Mucosa of rectum (tissue), 2 donors: ENCODE measurements around the gene NSUN3.
A peak's percentile ranks its signal among the peaks of the same experiment; 100 is the strongest.
"Not testable (repeated sequence)": the region's sequence is repeated elsewhere in the genome, so short reads cannot be mapped to it uniquely, and the experiment has no call there.

Experiments
- H3K27ac ChIP-seq, 2 donors: one replicate each; pipeline ENCODE4 v1.7.0; 2013; ENCODE audit warnings: inconsistent platforms in 2 of 2, low read depth in 2 of 2, low read length in 2 of 2
- H3K27me3 ChIP-seq, 2 donors: one replicate each; pipeline ENCODE4 v1.7.0; 2013; ENCODE audit warnings: low read length in 2 of 2; ENCODE audit not compliant: control insufficient read depth in 2 of 2, insufficient read depth in 2 of 2
- H3K36me3 ChIP-seq, 2 donors: one replicate each; pipeline ENCODE4 v1.7.0; 2013; ENCODE audit warnings: low read length in 2 of 2; ENCODE audit not compliant: control insufficient read depth in 2 of 2, insufficient read depth in 2 of 2
- H3K4me1 ChIP-seq, 2 donors: one replicate each; pipeline ENCODE4 v1.7.0; 2013; ENCODE audit warnings: low read length in 2 of 2, mild to moderate bottlenecking in 1 of 2; ENCODE audit not compliant: control insufficient read depth in 2 of 2, insufficient read depth in 2 of 2
- H3K4me3 ChIP-seq, 2 donors: one replicate each; pipeline ENCODE4 v1.7.0; 2013; ENCODE audit warnings: low read length in 2 of 2
- H3K9ac ChIP-seq, 2 donors: one replicate each; pipeline ENCODE4 v1.7.0; 2013; ENCODE audit warnings: low read length in 2 of 2, low read depth in 1 of 2, mild to moderate bottlenecking in 1 of 2
- H3K9me3 ChIP-seq, 2 donors: one replicate each; pipeline ENCODE4 v1.7.0; 2013; ENCODE audit warnings: low read length in 2 of 2; ENCODE audit not compliant: control insufficient read depth in 2 of 2
- donor health status: healthy.
- donor health status: Normal muscosa, but diverticular disease.

NSUN3 gene

GRCh38 chr3:94044100-94044936 is 18.5 kb upstream of the NSUN3 start:
- not testable (repeated sequence) for H3K27me3 ChIP-seq, H3K4me1 ChIP-seq, H3K27ac ChIP-seq, H3K9ac ChIP-seq, H3K36me3 ChIP-seq, H3K4me3 ChIP-seq, H3K9me3 ChIP-seq

DNA sequence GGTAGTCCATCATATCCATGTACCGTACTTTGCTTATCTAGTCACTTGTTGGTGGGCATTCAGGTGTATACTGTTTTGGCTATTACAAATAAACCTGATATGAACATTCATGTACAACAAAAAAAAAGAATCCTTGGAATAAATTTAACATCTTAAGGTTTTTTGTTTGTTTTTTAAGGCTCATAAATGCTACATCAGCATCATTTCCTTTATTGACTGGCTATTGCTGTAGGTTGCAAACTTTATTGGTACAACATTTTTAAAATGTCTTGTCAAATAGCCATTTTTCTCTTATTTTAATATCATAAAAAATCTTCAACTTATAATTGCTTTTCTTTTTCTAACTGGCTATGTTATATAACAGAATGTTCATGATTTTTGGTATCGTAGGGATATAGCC is 16.3 kb upstream of the NSUN3 start:
- Histone ChIP-seq H3K9me3 (no peaks in the 10 kb centered on the region), H3K4me3 (no peak overlapping the region), H3K27ac (no peak overlapping the region), H3K27me3 (no peaks in the 10 kb centered on the region), H3K36me3 (no peaks in the 10 kb centered on the region), H3K4me1 (no peaks in the 10 kb centered on the region), H3K9ac (no peak overlapping the region)

DNA sequence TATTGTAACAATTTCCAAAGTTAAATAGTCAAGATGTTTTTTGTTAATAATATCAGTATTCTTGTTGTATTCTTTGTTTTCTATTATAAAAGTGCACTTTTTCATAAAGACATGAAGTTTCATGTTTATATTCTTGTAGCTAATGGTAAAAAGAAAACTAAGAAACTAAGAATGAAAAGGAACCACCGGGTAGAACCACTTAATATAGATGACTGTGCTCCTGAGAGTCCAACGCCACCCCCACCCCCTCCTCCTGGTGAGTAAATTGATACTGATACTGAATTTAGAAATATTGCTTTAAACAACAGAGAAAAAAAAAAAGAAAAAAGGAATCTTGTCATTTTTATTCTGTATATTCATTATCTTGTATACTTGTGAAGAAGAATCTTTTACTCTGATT is 13.6 kb upstream of the NSUN3 start:
- no peak overlapping the region for H3K27ac ChIP-seq
- H3K9ac ChIP-seq: no peak overlapping the region
- no peaks in the 10 kb centered on the region for H3K9me3 ChIP-seq
- H3K27me3 ChIP-seq: no peaks in the 10 kb centered on the region
- H3K4me3 ChIP-seq: no peak overlapping the region
- no peaks in the 10 kb centered on the region for H3K4me1 ChIP-seq
- H3K36me3 ChIP-seq: peaks cover 0 to 3% of the 10 kb centered on the region in 2 donors

GRCh38 chr3:94050546-94050945 is 12.3 kb upstream of the NSUN3 start:
- no peaks in the 10 kb centered on the region for H3K4me1 ChIP-seq
- peaks cover 0 to 3% of the 10 kb centered on the region in 2 donors for H3K36me3 ChIP-seq
- H3K9me3 ChIP-seq: no peaks in the 10 kb centered on the region
- no peak overlapping the region for H3K4me3 ChIP-seq
- H3K27ac ChIP-seq: no peak overlapping the region
- no peaks in the 10 kb centered on the region for H3K27me3 ChIP-seq
- H3K9ac ChIP-seq: no peak overlapping the region

GRCh38 chr3:94061297-94061696 is 1.6 kb upstream of the NSUN3 start:
- peaks cover 0 to 6% of the 10 kb centered on the region in 2 donors for H3K36me3 ChIP-seq
- H3K9me3 ChIP-seq: no peaks in the 10 kb centered on the region
- no peaks in the 10 kb centered on the region for H3K27me3 ChIP-seq
- peaks cover 11 to 21% of the 10 kb centered on the region in 2 donors for H3K4me1 ChIP-seq
- no peak overlapping the region for H3K27ac ChIP-seq
- no peak overlapping the region for H3K4me3 ChIP-seq
- no peak overlapping the region for H3K9ac ChIP-seq

- Histone ChIP-seq H3K27me3 (no peaks in the 10 kb centered on the region), H3K9me3 (no peaks in the 10 kb centered on the region), H3K9ac (peak overlapping the region; percentile 78 to 92), H3K4me1 (peaks cover 11 to 21% of the 10 kb centered on the region in 2 donors), H3K27ac (peak overlapping the region; percentile 90 to 95), H3K36me3 (peaks cover 11 to 25% of the 10 kb centered on the region in 2 donors), H3K4me3 (peak overlapping the region; percentile 85 to 96)
Measured at GRCh38 chr3:94063496-94064119, 747 bp downstream of the NSUN3 start.

DNA sequence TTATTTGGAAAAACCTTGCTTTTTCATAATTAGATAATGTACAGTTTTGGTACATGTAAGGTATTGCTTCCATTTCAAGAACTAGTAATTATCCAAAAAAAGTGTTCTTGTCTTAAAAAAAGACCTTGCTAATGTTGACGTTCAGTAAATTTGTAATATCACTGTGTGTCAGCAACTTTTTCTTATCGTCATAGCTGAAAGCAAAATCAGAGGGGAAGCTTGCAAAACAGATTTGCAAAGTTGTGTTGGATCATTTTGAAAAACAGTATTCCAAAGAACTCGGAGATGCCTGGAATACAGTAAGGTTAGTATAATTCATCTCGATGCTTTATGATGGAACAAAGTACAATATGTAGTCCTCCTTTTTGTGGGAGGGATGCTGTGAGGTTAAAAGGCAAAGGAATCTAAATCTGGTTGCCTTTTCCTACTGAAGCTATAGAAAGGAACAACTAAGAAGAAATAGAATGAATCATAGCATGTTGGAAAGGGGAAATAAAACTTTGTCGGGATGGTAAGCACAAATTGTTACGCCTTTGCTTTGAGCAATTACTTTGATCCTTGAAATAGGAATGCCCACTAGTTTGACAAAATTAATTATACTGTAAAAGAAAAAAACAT is 1.5 kb downstream of the NSUN3 start:
- H3K36me3 ChIP-seq: peaks cover 11 to 25% of the 10 kb centered on the region in 2 donors
- H3K9ac ChIP-seq: no peak overlapping the region
- peak overlapping the region; percentile 85 to 96 for H3K4me3 ChIP-seq
- no peaks in the 10 kb centered on the region for H3K9me3 ChIP-seq
- no peaks in the 10 kb centered on the region for H3K27me3 ChIP-seq
- peaks cover 11 to 25% of the 10 kb centered on the region in 2 donors for H3K4me1 ChIP-seq
- peak overlapping the region in 1 of 2 donors; percentile 2 for H3K27ac ChIP-seq

DNA sequence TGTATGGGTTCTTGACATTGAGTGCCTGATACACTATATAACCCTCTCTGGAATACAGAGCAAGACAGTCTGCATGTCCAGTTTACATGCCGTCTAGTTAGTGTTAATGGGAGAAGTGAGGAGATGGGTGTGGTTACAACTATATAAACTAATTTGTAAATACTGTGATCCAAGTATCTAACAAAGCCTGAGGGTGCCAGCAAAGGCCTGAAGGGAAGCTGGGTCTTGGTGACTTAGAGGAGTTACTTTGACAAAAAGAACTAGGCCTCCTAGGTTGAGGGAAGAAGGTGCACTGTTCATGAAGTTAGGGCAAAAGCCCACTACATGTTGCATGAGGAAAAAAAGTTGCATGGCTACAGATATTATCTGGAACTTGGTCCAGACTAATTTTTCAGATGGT is 2.3 kb downstream of the NSUN3 start:
- H3K27me3 ChIP-seq: no peaks in the 10 kb centered on the region
- no peaks in the 10 kb centered on the region for H3K9me3 ChIP-seq
- H3K36me3 ChIP-seq: peaks cover 11 to 22% of the 10 kb centered on the region in 2 donors
- H3K9ac ChIP-seq: no peak overlapping the region
- peaks cover 11 to 25% of the 10 kb centered on the region in 2 donors for H3K4me1 ChIP-seq
- no peak overlapping the region for H3K27ac ChIP-seq
- H3K4me3 ChIP-seq: no peak overlapping the region

- Histone ChIP-seq H3K27ac (no peak overlapping the region), H3K27me3 (no peaks in the 10 kb centered on the region), H3K9me3 (no peaks in the 10 kb centered on the region), H3K36me3 (peaks cover 14 to 22% of the 10 kb centered on the region in 2 donors), H3K4me1 (peaks cover 11 to 25% of the 10 kb centered on the region in 2 donors), H3K4me3 (no peak overlapping the region), H3K9ac (no peak overlapping the region)
Measured at GRCh38 chr3:94065819-94066480, 3.1 kb downstream of the NSUN3 start.
